ENCODE results near the gene ERN1.
A peak's percentile ranks its signal among the peaks of the same experiment; 100 is the strongest.

The ERN1 gene

DNA sequence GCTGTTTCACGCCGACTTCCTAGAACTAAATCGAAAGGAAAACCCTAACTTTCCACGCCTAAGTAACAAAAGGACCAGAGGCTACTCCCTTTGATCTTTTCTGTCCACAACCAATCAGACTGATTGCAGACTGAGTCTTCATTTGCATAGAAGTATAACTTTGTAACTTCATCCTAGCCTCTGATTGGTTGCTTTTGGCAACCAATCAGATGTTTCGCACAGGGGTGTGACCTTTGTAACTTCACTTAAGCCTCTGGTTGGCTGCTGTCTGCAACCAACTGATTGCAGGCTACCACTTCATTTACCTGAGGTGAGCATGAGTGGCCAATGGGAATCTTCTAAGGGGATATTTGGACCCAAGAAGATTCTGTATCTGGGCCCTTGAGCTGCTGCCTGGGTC is 92.1 kb downstream of the ERN1 start:
- TF ChIP-seq, protein P1, sequence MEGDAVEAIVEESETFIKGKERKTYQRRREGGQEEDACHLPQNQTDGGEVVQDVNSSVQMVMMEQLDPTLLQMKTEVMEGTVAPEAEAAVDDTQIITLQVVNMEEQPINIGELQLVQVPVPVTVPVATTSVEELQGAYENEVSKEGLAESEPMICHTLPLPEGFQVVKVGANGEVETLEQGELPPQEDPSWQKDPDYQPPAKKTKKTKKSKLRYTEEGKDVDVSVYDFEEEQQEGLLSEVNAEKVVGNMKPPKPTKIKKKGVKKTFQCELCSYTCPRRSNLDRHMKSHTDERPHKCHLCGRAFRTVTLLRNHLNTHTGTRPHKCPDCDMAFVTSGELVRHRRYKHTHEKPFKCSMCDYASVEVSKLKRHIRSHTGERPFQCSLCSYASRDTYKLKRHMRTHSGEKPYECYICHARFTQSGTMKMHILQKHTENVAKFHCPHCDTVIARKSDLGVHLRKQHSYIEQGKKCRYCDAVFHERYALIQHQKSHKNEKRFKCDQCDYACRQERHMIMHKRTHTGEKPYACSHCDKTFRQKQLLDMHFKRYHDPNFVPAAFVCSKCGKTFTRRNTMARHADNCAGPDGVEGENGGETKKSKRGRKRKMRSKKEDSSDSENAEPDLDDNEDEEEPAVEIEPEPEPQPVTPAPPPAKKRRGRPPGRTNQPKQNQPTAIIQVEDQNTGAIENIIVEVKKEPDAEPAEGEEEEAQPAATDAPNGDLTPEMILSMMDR (IDR thresholded peaks at IDR 0.05; ENCODE audit: control insufficient read depth, extremely low read depth, insufficient read depth), result no peak
- DNase-seq (ENCODE audit: low read depth), result no peak

DNA sequence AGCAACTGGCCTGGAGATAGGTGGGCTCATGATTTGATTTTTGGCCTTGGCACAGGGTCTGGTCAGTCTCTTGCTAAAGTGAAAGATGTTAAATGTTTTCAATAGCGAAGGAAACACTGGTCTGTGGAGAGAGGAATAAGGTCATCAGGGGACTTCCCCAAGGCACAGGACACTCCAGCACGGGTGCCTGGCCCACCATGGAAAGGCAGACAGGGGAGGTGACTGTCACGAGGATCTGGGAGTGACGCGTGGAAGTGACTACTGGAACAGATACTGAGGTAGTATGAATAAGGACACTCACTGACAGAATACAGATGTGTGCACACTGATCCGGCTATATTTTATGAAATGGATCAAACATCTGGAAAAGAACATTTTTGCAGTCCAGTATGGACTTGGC is 92.8 kb downstream of the ERN1 start:
- TF ChIP-seq, protein P1 (IDR thresholded peaks at IDR 0.05; ENCODE audit: control insufficient read depth, extremely low read depth, insufficient read depth), result no peak
- DNase-seq (ENCODE audit: low read depth), result no peak

More for the DNA sequence above, 92.1 kb downstream of the ERN1 start:
- H3K4me3 ChIP-seq (ENCODE audit: low read depth, low read length), result no peak overlapping the region

GRCh38 chr17:64036198-64036922 is 93.6 kb downstream of the ERN1 start:
- H3K4me3 ChIP-seq (ENCODE audit: low read depth, low read length), result no peak overlapping the region
- TF ChIP-seq, protein P1 (IDR thresholded peaks at IDR 0.05; ENCODE audit: control insufficient read depth, extremely low read depth, insufficient read depth), result no peak
- DNase-seq (ENCODE audit: low read depth), result no peak

More for the DNA sequence above, 92.8 kb downstream of the ERN1 start:
- H3K4me3 ChIP-seq (ENCODE audit: low read depth, low read length), result no peak overlapping the region

- no peak overlapping the region for H3K4me3 ChIP-seq (ENCODE audit: low read depth, low read length)
- DNase-seq (ENCODE audit: low read depth), result no peak
- TF ChIP-seq, protein P1 (IDR thresholded peaks at IDR 0.05; ENCODE audit: control insufficient read depth, extremely low read depth, insufficient read depth), result no peak
Observed at GRCh38 chr17:64032081-64032480, 97.9 kb downstream of the ERN1 start.

DNA sequence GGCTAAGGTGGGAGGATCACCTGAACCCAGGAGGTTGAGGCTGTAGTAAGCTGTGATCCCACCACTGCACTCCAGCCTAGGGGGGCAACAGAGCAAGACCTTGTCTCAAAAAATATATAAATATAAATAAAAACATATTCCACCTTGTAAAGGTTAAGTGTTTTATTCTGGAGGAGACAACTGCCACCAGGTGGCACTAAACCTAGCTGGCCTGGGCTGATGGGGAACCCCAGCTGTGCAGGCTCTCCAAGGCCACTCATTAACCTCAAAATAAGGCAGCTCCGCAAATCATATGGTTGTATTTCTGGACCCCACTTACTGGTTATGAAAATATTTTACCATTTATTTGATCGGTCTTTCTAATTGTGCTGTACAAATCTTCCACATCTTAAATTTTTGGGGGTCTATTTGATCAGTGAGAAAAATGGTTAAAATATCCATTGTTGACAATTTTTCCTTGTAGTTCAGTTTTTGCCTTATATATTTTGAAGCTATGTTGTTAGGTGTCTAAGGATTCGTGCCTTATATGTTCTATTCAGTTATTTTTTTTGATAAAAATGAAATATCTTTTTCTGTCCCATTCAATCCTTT is 101.0 kb downstream of the ERN1 start:
- peak; percentile 32 for DNase-seq (ENCODE audit: low read depth)
- H3K4me3 ChIP-seq (ENCODE audit: low read depth, low read length), result no peak overlapping the region
- TF ChIP-seq, protein P1 (IDR thresholded peaks at IDR 0.05; ENCODE audit: control insufficient read depth, extremely low read depth, insufficient read depth), result peak; percentile 77

DNA sequence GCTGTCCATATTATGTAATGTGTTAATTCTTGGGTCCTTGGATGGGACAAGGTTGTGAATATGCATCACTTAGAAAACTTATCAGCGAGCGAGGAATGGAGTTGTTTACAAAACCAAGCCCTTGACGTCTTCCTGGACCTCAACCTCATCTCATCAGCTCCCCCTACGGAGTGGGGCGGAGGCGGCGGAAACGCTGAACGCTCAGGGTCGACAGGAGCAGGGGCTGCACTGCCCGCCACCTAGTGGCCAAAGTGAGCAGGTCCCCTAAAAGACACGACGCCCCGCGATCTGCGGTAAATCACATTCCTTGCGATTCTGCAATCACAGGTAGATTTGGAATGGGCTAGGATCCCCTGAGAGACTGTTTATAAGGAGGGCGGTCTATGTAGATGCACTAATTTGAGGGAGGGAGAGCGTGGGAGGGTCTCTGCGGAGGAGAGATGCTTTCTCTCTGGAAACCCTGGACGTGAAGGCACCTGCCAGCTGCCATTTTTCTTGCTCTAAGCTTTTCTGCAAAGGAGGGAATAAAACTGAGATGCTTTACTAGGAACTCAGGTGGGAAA is 104.1 kb downstream of the ERN1 start:
- DNase-seq (ENCODE audit: low read depth), result peak; percentile 6
- TF ChIP-seq, protein P1 (IDR thresholded peaks at IDR 0.05; ENCODE audit: control insufficient read depth, extremely low read depth, insufficient read depth), result peak; percentile 93
- H3K4me3 ChIP-seq (ENCODE audit: low read depth, low read length), result no peak overlapping the region; the same call in 1 of the 2 replicates
